Measurements from ENCODE around the gene MTHFR.

- TF ChIP-seq EZH2 (IDR thresholded peaks at IDR 0.05; ENCODE audit: low read depth, low read length, severe bottlenecking) (no peak), POLR2AphosphoS5 (IDR thresholded peaks at IDR 0.05; ENCODE audit: low read depth, low read length) (no peak), USF2 (IDR thresholded peaks at IDR 0.05; ENCODE audit: low read length) (no peak), KDM1A (IDR thresholded peaks at IDR 0.05; ENCODE audit: borderline replicate concordance, low read length) (no peak), SP1 (IDR thresholded peaks at IDR 0.05; ENCODE audit: low read depth, low read length) (no peak)
Measured at GRCh38 chr1:11854519-11854918, 48.8 kb upstream of the MTHFR start.

Measured in H1 (cell line).